Measurements from ENCODE around the gene PCCA.
"Not testable (repeated sequence)": the region's sequence is repeated elsewhere in the genome, so short reads cannot be mapped to it uniquely, and the experiment has no call there.

The PCCA gene

GRCh38 chr13:100382785-100383184 is 293.9 kb downstream of the PCCA start:
- in situ Hi-C loops (cut with MboI; ENCODE audit: low sequenced_read_pairs): no loop called here
- Histone ChIP-seq H3K4me1 (no peaks in the 10 kb centered on the region), H3K4me3 (no peak overlapping the region), H3K9me3 (peaks cover 6% of the 10 kb centered on the region; the same call in 1 of the 2 replicates), H3K27me3 (ENCODE audit: low read depth) (no peaks in the 10 kb centered on the region), H3K36me3 (replicated peaks) (no peaks in the 10 kb centered on the region)
- no peak for DNase-seq (ENCODE audit: low spot score in 2 of 2)

GRCh38 chr13:100387416-100387815 is 298.5 kb downstream of the PCCA start:
- in situ Hi-C loops (cut with MboI; ENCODE audit: low sequenced_read_pairs): no loop called here
- no peaks in the 10 kb centered on the region for H3K27me3 ChIP-seq (ENCODE audit: low read depth)
- no peaks in the 10 kb centered on the region for H3K4me1 ChIP-seq
- no peaks in the 10 kb centered on the region for H3K36me3 ChIP-seq (replicated peaks)
- H3K9me3 ChIP-seq: no peaks in the 10 kb centered on the region
- no peak for DNase-seq (ENCODE audit: low spot score in 2 of 2)
- no peak overlapping the region for H3K4me3 ChIP-seq

- in situ Hi-C loops (cut with MboI; ENCODE audit: low sequenced_read_pairs); H3K36me3 ChIP-seq (replicated peaks); H3K4me1 ChIP-seq; H3K9me3 ChIP-seq; DNase-seq (ENCODE audit: low spot score in 2 of 2); H3K27me3 ChIP-seq (ENCODE audit: low read depth); H3K4me3 ChIP-seq: not testable (repeated sequence)
Observed at GRCh38 chr13:100388150-100388549, 299.3 kb downstream of the PCCA start.

- Histone ChIP-seq H3K27me3 (ENCODE audit: low read depth) (no peaks in the 10 kb centered on the region), H3K36me3 (replicated peaks) (no peaks in the 10 kb centered on the region), H3K4me1 (no peaks in the 10 kb centered on the region), H3K4me3 (no peak overlapping the region), H3K9me3 (no peaks in the 10 kb centered on the region)
- no peak for DNase-seq (ENCODE audit: low spot score in 2 of 2)
- in situ Hi-C loops (cut with MboI; ENCODE audit: low sequenced_read_pairs): no loop called here
Observed at GRCh38 chr13:100388923-100389322, 300.0 kb downstream of the PCCA start.

GRCh38 chr13:100389617-100390016 is 300.7 kb downstream of the PCCA start:
- in situ Hi-C loops (cut with MboI; ENCODE audit: low sequenced_read_pairs): no loop called here
- no peak overlapping the region for H3K4me3 ChIP-seq
- no peaks in the 10 kb centered on the region for H3K9me3 ChIP-seq
- no peaks in the 10 kb centered on the region for H3K4me1 ChIP-seq
- H3K36me3 ChIP-seq (replicated peaks): no peaks in the 10 kb centered on the region
- no peaks in the 10 kb centered on the region for H3K27me3 ChIP-seq (ENCODE audit: low read depth)
- DNase-seq (ENCODE audit: low spot score in 2 of 2): no peak

GRCh38 chr13:100392709-100393630 is 304.1 kb downstream of the PCCA start:
- in situ Hi-C loops (cut with MboI; ENCODE audit: low sequenced_read_pairs): no loop called here
- Histone ChIP-seq H3K9me3 (no peaks in the 10 kb centered on the region), H3K36me3 (replicated peaks) (no peaks in the 10 kb centered on the region), H3K4me3 (no peak overlapping the region), H3K27me3 (ENCODE audit: low read depth) (no peaks in the 10 kb centered on the region), H3K4me1 (no peaks in the 10 kb centered on the region)
- no peak for DNase-seq (ENCODE audit: low spot score in 2 of 2)

GRCh38 chr13:100394005-100394695 is 305.3 kb downstream of the PCCA start:
- no peak overlapping the region for H3K4me3 ChIP-seq
- in situ Hi-C loops (cut with MboI; ENCODE audit: low sequenced_read_pairs): no loop called here
- no peaks in the 10 kb centered on the region for H3K36me3 ChIP-seq (replicated peaks)
- no peaks in the 10 kb centered on the region for H3K9me3 ChIP-seq
- no peak for DNase-seq (ENCODE audit: low spot score in 2 of 2)
- no peaks in the 10 kb centered on the region for H3K4me1 ChIP-seq
- no peaks in the 10 kb centered on the region for H3K27me3 ChIP-seq (ENCODE audit: low read depth)

- Histone ChIP-seq H3K36me3 (replicated peaks) (no peaks in the 10 kb centered on the region), H3K27me3 (ENCODE audit: low read depth) (no peaks in the 10 kb centered on the region), H3K9me3 (no peaks in the 10 kb centered on the region), H3K4me1 (no peaks in the 10 kb centered on the region), H3K4me3 (no peak overlapping the region)
- DNase-seq (ENCODE audit: low spot score in 2 of 2): no peak
- in situ Hi-C loops (cut with MboI; ENCODE audit: low sequenced_read_pairs): no loop called here
Observed at GRCh38 chr13:100395698-100396373, 306.9 kb downstream of the PCCA start.

GRCh38 chr13:100396776-100397175 is 307.9 kb downstream of the PCCA start:
- no peaks in the 10 kb centered on the region for H3K4me1 ChIP-seq
- in situ Hi-C loops (cut with MboI; ENCODE audit: low sequenced_read_pairs): no loop called here
- no peaks in the 10 kb centered on the region for H3K27me3 ChIP-seq (ENCODE audit: low read depth)
- H3K4me3 ChIP-seq: no peak overlapping the region
- no peaks in the 10 kb centered on the region for H3K9me3 ChIP-seq
- no peaks in the 10 kb centered on the region for H3K36me3 ChIP-seq (replicated peaks)
- DNase-seq (ENCODE audit: low spot score in 2 of 2): no peak

- Histone ChIP-seq H3K4me3 (no peak overlapping the region), H3K9me3 (no peaks in the 10 kb centered on the region), H3K27me3 (ENCODE audit: low read depth) (no peaks in the 10 kb centered on the region), H3K4me1 (no peaks in the 10 kb centered on the region), H3K36me3 (replicated peaks) (no peaks in the 10 kb centered on the region)
- DNase-seq (ENCODE audit: low spot score in 2 of 2): no peak
- in situ Hi-C loops (cut with MboI; ENCODE audit: low sequenced_read_pairs): no loop called here
Observed at GRCh38 chr13:100397627-100398026, 308.7 kb downstream of the PCCA start.

GRCh38 chr13:100398360-100398759 is 309.5 kb downstream of the PCCA start:
- DNase-seq (ENCODE audit: low spot score in 2 of 2): no peak
- in situ Hi-C loops (cut with MboI; ENCODE audit: low sequenced_read_pairs): no loop called here
- no peaks in the 10 kb centered on the region for H3K4me1 ChIP-seq
- no peak overlapping the region for H3K4me3 ChIP-seq
- H3K9me3 ChIP-seq: no peaks in the 10 kb centered on the region
- no peaks in the 10 kb centered on the region for H3K27me3 ChIP-seq (ENCODE audit: low read depth)
- H3K36me3 ChIP-seq (replicated peaks): no peaks in the 10 kb centered on the region

GRCh38 chr13:100399455-100399854 is 310.6 kb downstream of the PCCA start:
- H3K4me1 ChIP-seq: no peaks in the 10 kb centered on the region
- H3K27me3 ChIP-seq (ENCODE audit: low read depth): no peaks in the 10 kb centered on the region
- no peak overlapping the region for H3K4me3 ChIP-seq
- H3K9me3 ChIP-seq: no peaks in the 10 kb centered on the region
- DNase-seq (ENCODE audit: low spot score in 2 of 2): no peak
- in situ Hi-C loops (cut with MboI; ENCODE audit: low sequenced_read_pairs): no loop called here
- no peaks in the 10 kb centered on the region for H3K36me3 ChIP-seq (replicated peaks)

- Histone ChIP-seq H3K4me1 (no peaks in the 10 kb centered on the region), H3K9me3 (peaks cover 3% of the 10 kb centered on the region; the same call in 1 of the 2 replicates), H3K36me3 (replicated peaks) (no peaks in the 10 kb centered on the region), H3K27me3 (ENCODE audit: low read depth) (no peaks in the 10 kb centered on the region), H3K4me3 (no peak overlapping the region)
- in situ Hi-C loops (cut with MboI; ENCODE audit: low sequenced_read_pairs): no loop called here
- DNase-seq (ENCODE audit: low spot score in 2 of 2): no peak
Observed at GRCh38 chr13:100403675-100404074, 314.8 kb downstream of the PCCA start.

- Histone ChIP-seq H3K9me3 (peaks cover 13% of the 10 kb centered on the region), H3K36me3 (replicated peaks) (no peaks in the 10 kb centered on the region), H3K27me3 (ENCODE audit: low read depth) (no peaks in the 10 kb centered on the region), H3K4me1 (no peaks in the 10 kb centered on the region), H3K4me3 (no peak overlapping the region)
- no peak for DNase-seq (ENCODE audit: low spot score in 2 of 2)
- in situ Hi-C loops (cut with MboI; ENCODE audit: low sequenced_read_pairs): no loop called here
Observed at GRCh38 chr13:100409132-100409531, 320.2 kb downstream of the PCCA start.

Data from HAP-1 (cell line).